Stimulated activated CD4-positive, alpha-beta T cell treated with anti-CD3 and anti-CD28 coated beads, Interleukin-2, amount 100 ng/mL, for 4 hours (primary cell): ENCODE measurements around the gene MED16.

Experiments used
- DNase-seq: peaks from one replicate; pipeline ENCODE4 v3.0.0-alpha.2; 2020; ENCODE audit warnings: low read depth

The MED16 gene

GRCh38 chr19:927780-928401 is 34.9 kb upstream of the MED16 start:
- DNase-seq, result no peak

GRCh38 chr19:927351-927779 is 34.4 kb upstream of the MED16 start:
- DNase-seq, result no peak

- no peak for DNase-seq
These were observed 33.8 kb upstream of the MED16 start for GRCh38 chr19:926589-927350.

- DNase-seq, result no peak
These were observed 33.3 kb upstream of the MED16 start for GRCh38 chr19:926323-926588.

GRCh38 chr19:925526-926322 is 32.7 kb upstream of the MED16 start, which contains the start of gene ARID3A:
Gene ARID3A, plus strand, starts transcription at chr19:926035. Its CDS starts 3,494 bp downstream, at chr19:929529.
- peak; percentile 56 for DNase-seq

- DNase-seq, result no peak
These were observed 32.1 kb upstream of the MED16 start for GRCh38 chr19:925087-925525.

GRCh38 chr19:924553-925086 is 31.6 kb upstream of the MED16 start:
- no peak for DNase-seq

- peak; percentile 59 for DNase-seq
These were observed 27.3 kb upstream of the MED16 start for GRCh38 chr19:920051-920864.

GRCh38 chr19:919199-920050 is 26.4 kb upstream of the MED16 start:
- DNase-seq, result no peak

GRCh38 chr19:918481-919198 is 25.7 kb upstream of the MED16 start:
- no peak for DNase-seq

- DNase-seq, result no peak
These were observed 25.1 kb upstream of the MED16 start for GRCh38 chr19:918152-918437.

- no peak for DNase-seq
These were observed 24.6 kb upstream of the MED16 start, which contains the start of gene KISS1R for GRCh38 chr19:917323-918151. Gene KISS1R, plus strand, starts transcription at chr19:917333. Its CDS starts 170 bp downstream, at chr19:917503.

GRCh38 chr19:916645-917322 is 23.8 kb upstream of the MED16 start:
- no peak for DNase-seq

GRCh38 chr19:913080-913748 is 20.2 kb upstream of the MED16 start, which contains the start of gene R3HDM4:
Gene R3HDM4, minus strand, starts transcription at chr19:913219. Its CDS starts 62 bp downstream, at chr19:913157.
- DNase-seq, result peak; percentile 82

GRCh38 chr19:912181-913079 is 19.4 kb upstream of the MED16 start:
- DNase-seq, result no peak

- no peak for DNase-seq
These were observed 18.4 kb upstream of the MED16 start for GRCh38 chr19:911197-912033.
